ENCODE data around the gene USPL1. TPM values are rescaled to one million over a fixed set of nuclear protein-coding genes. Genes with fewer than 3 reads are reported as not detected.

USPL1 gene
- total RNA-seq, 1 experiment from 2014 or later, result 10.7 TPM

GRCh38 chr13:30679483-30680330 lies 62.0 kb downstream of the USPL1 start:
- no peaks in the 10 kb centered on the region for H3K79me2 ChIP-seq (ENCODE audit: low read depth)
- no peaks in the 10 kb centered on the region for H4K20me1 ChIP-seq (ENCODE audit: insufficient read depth)
- H2AFZ ChIP-seq, result no peak overlapping the region
- H3K4me1 ChIP-seq (replicated peaks; ENCODE audit: insufficient read depth), result no peaks in the 10 kb centered on the region
- TF ChIP-seq CTCF (conservative IDR thresholded peaks at IDR 0.05) (peak; percentile 65), EZH2 (IDR thresholded peaks at IDR 0.05; ENCODE audit: low read depth) (no peak)
- H3K27me3 ChIP-seq (ENCODE audit: insufficient read depth, low read depth), result no peaks in the 10 kb centered on the region
- H3F3A ChIP-seq (ENCODE audit: insufficient read depth, low read depth), result peaks cover 10% of the 10 kb centered on the region; the same call in 1 of the 2 replicates
- H3K4me2 ChIP-seq, result no peak overlapping the region
- intact Hi-C loops (cut with micrococcal nuclease; ENCODE audit: unreplicated experiment), result loop anchor here (1.0 kb wide), 1 partner anchor 113 kb away; no protein-coding TSS in a partner anchor
- H3K36me3 ChIP-seq (ENCODE audit: low read depth), result no peaks in the 10 kb centered on the region
- DNase-seq, result no peak
- POLR2A ChIA-PET (ENCODE audit: unreplicated experiment), result no interaction called here
- H3K9me3 ChIP-seq (ENCODE audit: insufficient read depth, low read depth), result no peaks in the 10 kb centered on the region
- BruUV-seq (replicated peaks), result no TSS peak
- H3K9me2 ChIP-seq (ENCODE audit: insufficient read depth), result no peaks in the 10 kb centered on the region
- H3K27ac ChIP-seq, result no peak overlapping the region
- H3K4me3 ChIP-seq, result no peak overlapping the region
- CTCF ChIA-PET, result interaction anchor here (0.7 kb wide), 1 partner anchor 361 kb away, joined by 3 read pairs; no protein-coding TSS in a partner anchor

DNA sequence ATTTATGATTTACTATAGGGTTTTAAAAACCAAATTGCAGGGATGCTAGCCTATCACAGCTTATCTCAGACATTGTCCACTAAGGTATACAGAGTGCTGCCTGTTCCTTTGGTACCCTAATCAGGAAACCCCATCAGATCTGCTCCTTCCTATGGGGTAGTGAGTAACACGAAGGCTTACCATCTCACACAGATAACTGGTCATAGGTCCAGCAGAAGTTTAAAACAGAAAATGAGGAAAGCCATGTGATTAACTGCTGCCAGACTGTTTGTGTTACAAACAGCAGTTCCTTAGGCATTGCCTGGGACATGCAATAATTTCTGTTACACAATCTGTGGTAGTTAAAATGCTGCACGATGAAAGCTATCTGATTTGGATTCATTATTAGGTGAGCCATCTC lies 64.1 kb downstream of the USPL1 start:
- Histone ChIP-seq H3K36me3 (ENCODE audit: low read depth) (no peaks in the 10 kb centered on the region), H3K4me2 (no peak overlapping the region), H3K4me3 (no peak overlapping the region), H2AFZ (no peak overlapping the region), H3K79me2 (ENCODE audit: low read depth) (no peaks in the 10 kb centered on the region), H3K27me3 (ENCODE audit: insufficient read depth, low read depth) (no peaks in the 10 kb centered on the region), H3K4me1 (replicated peaks; ENCODE audit: insufficient read depth) (peaks cover 11% of the 10 kb centered on the region), H3K27ac (no peak overlapping the region), H3F3A (ENCODE audit: insufficient read depth, low read depth) (peaks cover 18% of the 10 kb centered on the region; the same call in 1 of the 2 replicates), H3K9me2 (ENCODE audit: insufficient read depth) (no peaks in the 10 kb centered on the region), H4K20me1 (ENCODE audit: insufficient read depth) (no peaks in the 10 kb centered on the region), H3K9me3 (ENCODE audit: insufficient read depth, low read depth) (no peaks in the 10 kb centered on the region)
- no peak for TF ChIP-seq EZH2 (IDR thresholded peaks at IDR 0.05; ENCODE audit: low read depth)
- intact Hi-C loops (cut with micrococcal nuclease; ENCODE audit: unreplicated experiment), result no loop called here
- ChIA-PET POLR2A (ENCODE audit: unreplicated experiment) (interaction anchor here (0.6 kb wide), 1 partner anchor 172 kb away, joined by 3 read pairs; no protein-coding TSS in a partner anchor), CTCF (interaction anchor here (0.6 kb wide), 1 partner anchor 115 kb away, joined by 3 read pairs; no protein-coding TSS in a partner anchor)
- BruUV-seq (replicated peaks), result no TSS peak
- no peak for DNase-seq

DNA sequence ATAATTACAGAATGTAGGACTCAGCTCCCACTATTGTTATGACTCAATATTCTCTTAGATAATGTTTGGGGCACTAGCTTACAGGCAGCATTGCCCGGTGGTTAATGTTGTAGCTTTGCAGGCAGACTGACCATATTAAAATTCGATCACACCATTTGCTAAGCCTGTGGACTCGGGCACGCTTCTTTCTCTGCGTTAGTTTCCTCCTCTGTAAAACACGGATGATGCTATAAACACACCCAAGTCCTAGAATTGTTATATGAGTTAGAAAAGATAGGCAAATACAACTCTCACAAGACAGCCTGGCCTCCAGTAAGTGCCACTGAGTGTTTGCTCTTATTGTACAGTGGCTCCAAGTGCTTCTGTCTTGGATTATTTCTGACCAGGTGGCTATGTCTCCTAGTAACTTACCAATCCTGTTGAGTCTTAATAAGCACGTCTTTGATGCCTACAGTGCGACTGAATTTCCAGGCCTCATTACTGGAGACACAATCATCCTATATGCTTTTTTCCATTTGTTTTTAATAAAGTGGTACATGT lies 67.7 kb downstream of the USPL1 start:
- H4K20me1 ChIP-seq (ENCODE audit: insufficient read depth), result no peaks in the 10 kb centered on the region
- H3K79me2 ChIP-seq (ENCODE audit: low read depth), result no peaks in the 10 kb centered on the region
- ChIA-PET POLR2A (ENCODE audit: unreplicated experiment) (no interaction called here), CTCF (no interaction called here)
- H3K4me2 ChIP-seq, result no peak overlapping the region
- no peaks in the 10 kb centered on the region for H3K9me3 ChIP-seq (ENCODE audit: insufficient read depth, low read depth)
- no peak overlapping the region for H3K4me3 ChIP-seq
- no peaks in the 10 kb centered on the region for H3K36me3 ChIP-seq (ENCODE audit: low read depth)
- intact Hi-C loops (cut with micrococcal nuclease; ENCODE audit: unreplicated experiment), result no loop called here
- H3K9me2 ChIP-seq (ENCODE audit: insufficient read depth), result no peaks in the 10 kb centered on the region
- H3F3A ChIP-seq (ENCODE audit: insufficient read depth, low read depth), result peaks cover 18% of the 10 kb centered on the region; the same call in 1 of the 2 replicates
- peaks cover 11% of the 10 kb centered on the region for H3K4me1 ChIP-seq (replicated peaks; ENCODE audit: insufficient read depth)
- no peak overlapping the region for H2AFZ ChIP-seq
- no TSS peak for BruUV-seq (replicated peaks)
- TF ChIP-seq CTCF (conservative IDR thresholded peaks at IDR 0.05), result no peak
- no peak for DNase-seq
- no peaks in the 10 kb centered on the region for H3K27me3 ChIP-seq (ENCODE audit: insufficient read depth, low read depth)
- no peak overlapping the region for H3K27ac ChIP-seq
